Tibial nerve (tissue), 4 donors: Measurements from ENCODE around the gene KIF5C. TPM values are rescaled to one million over a fixed set of nuclear protein-coding genes. Genes with fewer than 3 reads are reported as not detected.

ENCODE experiments used
- DNase-seq, 2 donors: peaks; one replicate each; pipeline ENCODE4 v3.0.0-alpha.2; 2019; ENCODE audit warnings: low spot score in 2 of 2
- H3K27ac ChIP-seq, 4 donors: fragments of 200-600 bp; sonication (generic) in 3 of 4; one replicate each; pipeline ENCODE4 v1.5.1; 2017 to 2019; ENCODE audit warnings: mild to moderate bottlenecking in 1 of 4
- H3K27me3 ChIP-seq, 2 donors: fragments of 200-600 bp; sonication (generic) in 1 of 2; one replicate each; pipeline versions ENCODE4 v1.5.1 to v1.6.0; 2017 to 2019
- H3K36me3 ChIP-seq, 3 donors: fragments of 200-600 bp; sonication (generic); one replicate each; pipeline ENCODE4 v1.5.1; 2018 to 2019
- H3K4me1 ChIP-seq, 4 donors: fragments of 200-600 bp; sonication (generic) in 3 of 4; one replicate each; pipeline ENCODE4 v1.5.1; 2017 to 2019
- H3K4me3 ChIP-seq, 4 donors: fragments of 200-600 bp; sonication (generic) in 3 of 4; one replicate each; pipeline ENCODE4 v1.5.1; 2017 to 2019; ENCODE audit warnings: mild to moderate bottlenecking in 1 of 4, moderate library complexity in 1 of 4
- H3K9me3 ChIP-seq, 4 donors: fragments of 200-600 bp; sonication (generic) in 3 of 4; one replicate each; pipeline ENCODE4 v1.5.1; 2017 to 2019
- EP300 ChIP-seq, 2 donors: sonication (generic); formaldehyde crosslinking; IDR thresholded peaks; one replicate each; pipeline ENCODE4 v1.6.1; 2017; ENCODE audit warnings: antibody characterized with exemption in 2 of 2, mild to moderate bottlenecking in 1 of 2
- POLR2A ChIP-seq, 2 donors: fragments of 450-650 bp; IDR thresholded peaks; one replicate each; pipeline ENCODE4 v1.6.1; 2017; ENCODE audit warnings: antibody characterized with exemption in 2 of 2, mild to moderate bottlenecking in 2 of 2, moderate library complexity in 2 of 2
- WGBS, 2 donors: methylation state at CpG; one replicate each; pipeline ENCODE4 v1.1.5; 2018; 5-methylcytosine and 5-hydroxymethylcytosine counted together
- total RNA-seq, 4 donors: library from RNA; depleted of rRNA; stranded (reverse); fragments of >200 nt; gene quantifications; one replicate each; pipeline ENCODE4 v1.1.0, GENCODE V29; 2016
- TF ChIP-seq, protein P1 (sequence below), 5 experiments: fragments of 200-600 bp in 3 of 5; fragments of 450-650 bp in 2 of 5; sonication (generic) in 3 of 5; IDR thresholded peaks; one replicate each; pipeline ENCODE4 v1.5.1; 2016 to 2019; ENCODE audit warnings: antibody characterized with exemption in 5 of 5, mild to moderate bottlenecking in 3 of 5, moderate library complexity in 2 of 5

Gene KIF5C
- total RNA-seq, 4 donors from 2014 or later = 10.8 to 47.9 (median 23.6) TPM

DNA sequence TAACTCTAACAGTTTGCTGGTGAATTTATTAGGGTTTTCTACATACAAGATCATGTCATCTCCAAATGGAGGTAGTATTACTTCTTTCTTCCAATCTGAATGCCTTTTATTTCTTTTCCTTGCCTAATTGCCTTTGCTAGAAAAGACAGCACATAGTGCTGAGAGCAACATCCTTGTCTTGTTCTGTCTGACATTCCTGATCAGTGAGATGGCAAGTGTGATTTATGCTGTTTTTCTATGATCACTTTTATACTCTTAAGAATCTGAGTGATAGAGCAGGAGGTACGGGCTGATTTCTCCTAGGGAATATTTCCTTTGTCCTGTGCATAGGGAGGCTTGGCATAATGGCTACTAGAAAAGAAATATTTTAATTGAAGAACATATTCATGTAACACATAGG is 180.7 kb downstream of the KIF5C start:
- no peak overlapping the region for H3K27ac ChIP-seq
- TF ChIP-seq, protein P1, sequence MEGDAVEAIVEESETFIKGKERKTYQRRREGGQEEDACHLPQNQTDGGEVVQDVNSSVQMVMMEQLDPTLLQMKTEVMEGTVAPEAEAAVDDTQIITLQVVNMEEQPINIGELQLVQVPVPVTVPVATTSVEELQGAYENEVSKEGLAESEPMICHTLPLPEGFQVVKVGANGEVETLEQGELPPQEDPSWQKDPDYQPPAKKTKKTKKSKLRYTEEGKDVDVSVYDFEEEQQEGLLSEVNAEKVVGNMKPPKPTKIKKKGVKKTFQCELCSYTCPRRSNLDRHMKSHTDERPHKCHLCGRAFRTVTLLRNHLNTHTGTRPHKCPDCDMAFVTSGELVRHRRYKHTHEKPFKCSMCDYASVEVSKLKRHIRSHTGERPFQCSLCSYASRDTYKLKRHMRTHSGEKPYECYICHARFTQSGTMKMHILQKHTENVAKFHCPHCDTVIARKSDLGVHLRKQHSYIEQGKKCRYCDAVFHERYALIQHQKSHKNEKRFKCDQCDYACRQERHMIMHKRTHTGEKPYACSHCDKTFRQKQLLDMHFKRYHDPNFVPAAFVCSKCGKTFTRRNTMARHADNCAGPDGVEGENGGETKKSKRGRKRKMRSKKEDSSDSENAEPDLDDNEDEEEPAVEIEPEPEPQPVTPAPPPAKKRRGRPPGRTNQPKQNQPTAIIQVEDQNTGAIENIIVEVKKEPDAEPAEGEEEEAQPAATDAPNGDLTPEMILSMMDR (IDR thresholded peaks at IDR 0.05) = no peak
- TF ChIP-seq POLR2A (IDR thresholded peaks at IDR 0.05) = no peak
- TF ChIP-seq EP300 (IDR thresholded peaks at IDR 0.05) = no peak
- no peaks in the 10 kb centered on the region for H3K27me3 ChIP-seq
- H3K4me3 ChIP-seq = no peak overlapping the region
- H3K9me3 ChIP-seq = no peaks in the 10 kb centered on the region
- H3K36me3 ChIP-seq = no peaks in the 10 kb centered on the region
- WGBS, 2 donors = 38 to 39% methylated on average over 1 of the region's 1 CpG
- H3K4me1 ChIP-seq = no peaks in the 10 kb centered on the region
- no peak for DNase-seq

DNA sequence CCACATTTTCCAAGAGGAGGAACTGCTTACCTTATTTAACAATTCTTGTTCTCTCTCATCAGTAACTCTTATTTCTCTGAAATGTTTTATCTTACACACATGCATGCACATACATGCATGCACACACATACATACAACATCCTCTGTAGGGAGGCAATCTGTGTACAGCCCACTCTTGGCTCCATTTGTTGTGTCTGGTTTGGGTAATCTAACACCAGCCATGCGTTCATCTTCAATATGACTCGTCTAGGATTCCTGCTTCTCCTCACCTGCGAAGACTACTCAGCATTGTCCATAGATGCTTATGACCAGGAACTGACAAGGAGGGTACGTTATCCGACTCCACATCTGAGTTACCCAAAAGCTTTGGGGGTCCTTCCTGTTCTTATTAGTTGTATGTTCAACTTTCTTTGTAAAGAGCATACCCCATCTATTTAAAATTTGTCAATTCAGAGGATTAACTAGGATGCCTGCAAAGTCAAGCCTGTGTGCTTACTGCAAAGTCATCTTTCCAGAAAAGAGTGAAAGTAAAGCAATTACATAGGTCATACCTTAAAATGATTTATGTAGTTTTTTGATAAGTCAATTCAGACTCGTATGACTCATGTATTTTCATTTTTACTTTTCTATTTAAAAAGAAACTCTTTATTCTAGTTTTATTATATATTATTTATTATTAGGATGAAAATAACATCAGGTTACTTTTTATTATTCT is 181.7 kb downstream of the KIF5C start:
- no peaks in the 10 kb centered on the region for H3K36me3 ChIP-seq
- no peak overlapping the region for H3K4me3 ChIP-seq
- no peak overlapping the region for H3K27ac ChIP-seq
- 78 to 82% methylated on average over 6 of the region's 6 CpGs for WGBS, 2 donors
- no peaks in the 10 kb centered on the region for H3K9me3 ChIP-seq
- H3K27me3 ChIP-seq = no peaks in the 10 kb centered on the region
- no peaks in the 10 kb centered on the region for H3K4me1 ChIP-seq
- DNase-seq = no peak
- TF ChIP-seq POLR2A (IDR thresholded peaks at IDR 0.05) = no peak
- TF ChIP-seq EP300 (IDR thresholded peaks at IDR 0.05) = no peak
- TF ChIP-seq, protein P1 (IDR thresholded peaks at IDR 0.05) = no peak

DNA sequence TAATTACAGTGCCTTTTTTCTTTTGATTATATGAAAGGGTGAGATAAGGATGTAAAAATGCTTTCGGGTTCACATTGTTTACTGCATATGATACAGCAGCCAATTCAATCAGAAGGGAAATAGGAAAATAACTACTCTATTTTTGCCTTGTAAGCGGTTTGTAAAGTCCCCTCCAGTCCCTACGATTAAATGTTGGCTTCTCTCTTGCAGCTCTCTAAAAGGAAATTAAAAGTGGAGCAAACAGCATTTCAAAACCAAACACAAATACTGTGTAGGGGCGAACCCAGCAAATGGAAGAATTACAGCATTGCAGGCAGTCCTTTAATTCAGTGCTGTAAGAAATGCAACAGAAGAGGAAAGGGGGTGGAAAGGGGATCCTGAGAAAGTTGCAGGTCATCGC is 182.4 kb downstream of the KIF5C start:
- Histone ChIP-seq H3K27ac (no peak overlapping the region), H3K36me3 (no peaks in the 10 kb centered on the region), H3K4me1 (no peaks in the 10 kb centered on the region), H3K27me3 (no peaks in the 10 kb centered on the region), H3K4me3 (no peak overlapping the region), H3K9me3 (no peaks in the 10 kb centered on the region)
- DNase-seq = no peak
- TF ChIP-seq EP300 (IDR thresholded peaks at IDR 0.05) (no peak), POLR2A (IDR thresholded peaks at IDR 0.05) (no peak)
- TF ChIP-seq, protein P1 (IDR thresholded peaks at IDR 0.05) = no peak
- 28 to 30% methylated on average over 5 of the region's 5 CpGs for WGBS, 2 donors

DNA sequence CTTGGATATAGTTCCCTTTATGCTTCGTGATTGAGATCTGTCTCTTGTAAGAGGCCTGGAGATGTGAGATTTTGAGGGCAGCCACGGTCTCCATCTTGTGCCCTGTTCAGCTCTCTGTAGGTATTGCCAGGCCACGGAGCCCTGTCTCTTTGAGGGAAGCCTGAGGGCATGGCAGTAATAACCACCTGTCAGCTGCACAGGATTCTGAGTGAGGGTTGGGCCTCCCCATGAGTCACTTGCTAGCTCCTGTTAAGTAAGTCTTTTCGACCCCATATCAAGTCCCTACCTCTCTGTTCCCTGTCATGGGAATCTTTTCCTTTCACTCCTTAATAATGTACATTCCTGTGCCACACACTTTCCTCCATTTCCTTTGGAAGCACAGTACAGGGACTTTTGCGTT is 183.9 kb downstream of the KIF5C start:
- TF ChIP-seq EP300 (IDR thresholded peaks at IDR 0.05) (no peak), POLR2A (IDR thresholded peaks at IDR 0.05) (no peak)
- TF ChIP-seq, protein P1 (IDR thresholded peaks at IDR 0.05) = no peak
- Histone ChIP-seq H3K4me3 (no peak overlapping the region), H3K4me1 (no peaks in the 10 kb centered on the region), H3K36me3 (no peaks in the 10 kb centered on the region), H3K27ac (no peak overlapping the region), H3K27me3 (no peaks in the 10 kb centered on the region), H3K9me3 (no peaks in the 10 kb centered on the region)
- WGBS, 2 donors = 86 to 89% methylated on average over 5 of the region's 5 CpGs
- DNase-seq = no peak

DNA sequence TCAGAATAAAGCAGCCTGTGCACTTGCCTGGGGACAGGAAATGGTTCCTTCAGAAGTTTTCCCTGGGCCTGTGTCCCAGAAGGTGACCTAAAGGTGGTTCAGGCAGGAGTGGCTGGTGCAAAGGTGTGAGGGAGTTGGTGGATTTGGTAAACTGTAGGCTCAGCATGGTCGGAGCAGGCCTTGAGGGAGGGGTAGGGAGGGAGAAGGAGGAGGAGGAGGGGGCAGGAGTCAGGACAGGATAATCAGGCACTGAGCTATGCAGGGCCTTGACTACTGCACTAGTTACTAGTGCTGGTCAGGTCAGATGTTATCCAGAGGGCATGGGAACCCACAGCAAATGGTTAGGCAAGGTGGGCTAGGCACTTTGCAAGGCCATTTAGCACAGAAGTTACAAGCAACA is 184.8 kb downstream of the KIF5C start:
- no peak for DNase-seq
- Histone ChIP-seq H3K9me3 (no peaks in the 10 kb centered on the region), H3K27me3 (no peaks in the 10 kb centered on the region), H3K27ac (no peak overlapping the region), H3K4me1 (no peaks in the 10 kb centered on the region), H3K4me3 (no peak overlapping the region), H3K36me3 (no peaks in the 10 kb centered on the region)
- TF ChIP-seq POLR2A (IDR thresholded peaks at IDR 0.05) = no peak
- WGBS, 2 donors = 82 to 85% methylated on average over 1 of the region's 1 CpG
